ENCODE measurements around the gene CRABP2.
A peak's percentile ranks its signal among the peaks of the same experiment; 100 is the strongest.

Gene CRABP2

DNA sequence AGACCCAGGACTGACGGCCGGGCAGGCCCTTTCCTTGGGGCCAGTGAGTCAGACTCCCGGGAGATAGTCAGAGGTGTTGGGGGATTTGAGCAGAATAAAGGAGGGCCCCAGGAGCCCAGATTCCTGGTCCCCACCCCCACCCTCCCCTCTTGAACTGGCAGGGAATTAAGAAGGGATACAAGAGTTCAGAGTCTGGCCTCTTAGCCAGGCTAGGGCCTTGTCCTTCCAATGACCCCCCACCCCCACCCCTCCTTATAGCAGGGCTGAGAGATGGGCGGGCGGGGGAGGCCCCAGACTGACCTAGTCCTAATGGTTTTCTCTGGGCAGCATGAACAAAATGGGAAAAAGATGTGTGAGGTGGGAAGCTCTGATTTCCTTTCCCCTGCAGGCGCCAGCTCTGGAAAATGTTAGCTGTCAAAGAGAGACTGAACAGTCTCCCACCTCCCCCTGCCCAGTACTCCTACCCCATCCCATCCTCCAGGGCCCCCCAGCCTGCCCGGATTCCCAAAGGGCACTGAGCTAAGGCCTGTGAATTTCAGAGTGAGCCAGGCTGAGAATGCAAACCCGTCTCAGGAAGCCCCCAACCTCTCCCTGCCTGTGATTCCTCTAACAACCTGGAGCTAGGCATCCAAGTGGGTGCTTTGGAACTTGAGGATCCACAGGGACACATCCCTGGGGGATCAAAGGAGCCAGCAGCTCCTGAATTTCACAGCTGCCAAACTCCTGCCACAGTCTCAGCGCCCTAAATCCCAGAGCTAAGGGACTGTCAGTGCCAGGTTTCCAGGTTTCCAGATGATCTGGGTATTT, 5.8 kb upstream of the CRABP2 start:
- TF ChIP-seq SPI1 (IDR thresholded peaks at IDR 0.05; ENCODE audit: low read depth, low read length), result no peak
- TF ChIP-seq POLR2AphosphoS5 (IDR thresholded peaks at IDR 0.05; ENCODE audit: low read depth, low read length), result no peak
- no peak for TF ChIP-seq POLR2A (IDR thresholded peaks at IDR 0.05; ENCODE audit: low read depth, low read length)
- no peak for TF ChIP-seq PAX5 (IDR thresholded peaks at IDR 0.05; ENCODE audit: insufficient read depth, low read length, severe bottlenecking)
- no peak for TF ChIP-seq POU2F2 (IDR thresholded peaks at IDR 0.05; ENCODE audit: low read depth, low read length)
- no peak for TF ChIP-seq TAF1 (IDR thresholded peaks at IDR 0.05; ENCODE audit: low read depth, low read length)
- FAIRE-seq (no peak), DNase-seq (ENCODE audit: insufficient read length, low spot score) (no peak)

DNA sequence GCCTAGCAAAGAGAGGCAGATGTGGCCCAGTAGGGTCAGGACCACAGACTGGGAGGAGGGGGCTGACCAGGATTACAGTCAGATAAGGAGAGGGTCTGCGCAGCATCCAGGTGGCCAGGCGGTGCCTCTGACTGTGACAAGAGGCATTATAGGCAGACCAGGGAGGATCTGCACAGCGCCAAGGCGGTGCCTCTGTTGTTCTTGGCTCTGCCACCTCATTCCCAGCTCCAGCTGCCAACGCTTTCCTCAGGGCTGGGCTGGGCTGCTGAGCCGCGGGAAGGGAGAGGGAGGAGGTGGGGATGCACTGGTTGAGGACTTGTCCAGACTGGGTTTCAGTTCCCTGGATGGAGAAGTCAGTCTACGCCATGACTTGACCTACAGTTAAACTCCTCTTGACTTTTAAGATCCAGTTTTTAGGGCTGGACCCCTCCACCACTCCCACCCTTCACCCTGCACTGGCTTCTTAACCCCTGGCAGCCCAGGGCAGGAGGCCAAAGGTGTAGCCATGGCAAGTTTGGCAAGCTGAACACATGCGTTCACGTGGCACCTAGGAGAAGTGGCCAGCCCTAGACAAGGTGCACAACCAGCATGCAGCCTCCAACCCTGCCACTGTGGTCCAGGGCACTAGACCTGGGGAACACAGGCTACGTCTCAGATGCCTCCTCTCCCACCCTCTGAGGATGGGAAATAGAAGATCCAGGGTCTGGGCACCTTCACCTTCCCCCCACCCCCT, 4.5 kb upstream of the CRABP2 start:
- FAIRE-seq (no peak), DNase-seq (ENCODE audit: insufficient read length, low spot score) (no peak)
- TF ChIP-seq POU2F2 (IDR thresholded peaks at IDR 0.05; ENCODE audit: low read depth, low read length), result no peak

DNA sequence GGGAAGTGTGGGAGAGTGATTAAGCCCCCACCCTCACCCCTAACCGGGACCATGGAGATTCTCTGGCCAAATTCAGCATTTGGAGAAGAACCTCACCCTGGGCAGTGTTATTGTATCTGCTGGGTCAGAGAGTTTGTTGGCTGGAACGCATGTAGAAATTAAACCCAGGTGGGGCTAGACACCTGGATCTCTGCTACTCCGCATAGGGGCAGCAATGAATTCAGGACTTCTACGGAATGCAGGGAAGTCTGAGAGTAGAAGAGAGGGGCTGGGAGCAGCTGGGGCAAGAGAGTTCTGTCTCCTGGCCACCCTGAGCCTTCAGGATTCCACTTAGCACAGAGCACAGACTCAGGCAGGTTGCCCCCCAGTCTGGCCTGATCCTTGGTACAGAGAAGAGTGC, 3.6 kb upstream of the CRABP2 start:
- no peak for TF ChIP-seq POLR2AphosphoS5 (IDR thresholded peaks at IDR 0.05; ENCODE audit: low read depth, low read length)
- no peak for TF ChIP-seq POU2F2 (IDR thresholded peaks at IDR 0.05; ENCODE audit: low read depth, low read length)
- no peak for FAIRE-seq
- no peak for DNase-seq (ENCODE audit: insufficient read length, low spot score)

DNA sequence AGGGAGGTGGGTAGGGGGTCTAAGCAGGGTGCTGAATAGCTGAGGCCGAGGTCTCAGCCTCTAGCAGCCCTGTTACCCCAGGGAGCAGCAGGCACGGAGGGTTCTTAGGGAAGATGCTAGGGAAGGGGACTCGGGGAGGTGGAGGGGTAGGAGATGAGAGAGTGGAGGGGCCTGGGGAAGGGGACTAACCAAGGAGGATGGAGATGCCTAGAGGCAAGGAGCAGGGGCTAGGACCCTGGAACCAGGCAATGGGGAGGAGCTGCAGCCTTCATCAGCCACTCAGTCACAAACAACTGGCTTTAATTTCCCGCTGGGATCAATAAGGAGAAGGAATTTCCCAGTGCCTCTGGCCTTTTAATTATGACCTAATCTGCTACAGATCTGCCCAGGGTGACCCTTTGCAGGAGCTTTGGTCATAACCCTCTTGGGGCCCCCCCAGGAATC, 2.9 kb upstream of the CRABP2 start:
- FAIRE-seq (no peak), DNase-seq (ENCODE audit: insufficient read length, low spot score) (no peak)
- TF ChIP-seq SPI1 (IDR thresholded peaks at IDR 0.05; ENCODE audit: low read depth, low read length) (no peak), POU2F2 (IDR thresholded peaks at IDR 0.05; ENCODE audit: low read depth, low read length) (no peak), POLR2A (IDR thresholded peaks at IDR 0.05; ENCODE audit: low read depth, low read length) (no peak), POLR2AphosphoS5 (IDR thresholded peaks at IDR 0.05; ENCODE audit: low read depth, low read length) (no peak)

DNA sequence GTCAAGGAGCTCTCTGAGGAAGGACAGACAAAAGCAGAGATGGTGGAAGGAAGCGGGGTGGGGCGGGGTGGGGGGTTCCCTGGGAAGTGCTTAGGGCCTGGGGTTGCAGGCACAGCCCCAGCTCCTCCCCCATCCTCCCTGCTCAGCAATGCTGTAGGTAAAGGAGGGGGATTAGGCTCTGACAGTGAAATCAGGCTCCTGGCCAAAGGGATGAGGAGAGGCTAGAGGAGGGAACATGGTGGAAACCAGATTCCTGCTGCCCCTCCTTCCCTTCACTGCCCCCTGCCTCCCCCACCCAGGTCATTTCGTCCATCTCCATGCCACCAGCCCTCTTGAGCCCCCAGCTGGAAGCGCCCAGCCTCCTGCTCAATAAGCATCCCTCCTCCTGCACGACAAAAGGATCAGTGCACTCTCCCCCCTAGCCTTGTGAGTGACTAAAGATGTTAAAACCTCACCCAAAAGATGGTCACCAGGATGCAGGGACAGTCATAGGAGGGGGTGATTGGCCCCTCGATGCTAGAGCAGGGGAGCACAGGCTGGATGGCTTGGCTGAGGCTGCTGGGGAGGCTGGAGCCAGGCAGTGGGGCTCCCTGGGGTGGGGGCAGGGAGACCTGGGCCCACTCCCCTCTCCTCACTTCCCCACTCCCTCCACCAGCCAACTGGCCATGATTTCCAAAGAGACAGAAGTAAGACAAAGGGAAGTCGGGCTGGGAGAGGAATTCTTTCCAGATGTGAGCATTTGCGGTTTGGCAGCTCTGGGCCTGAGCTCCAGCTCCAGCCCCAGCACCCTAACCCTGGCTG, 2.2 kb upstream of the CRABP2 start:
- no peak for FAIRE-seq
- no peak for TF ChIP-seq POLR2A (IDR thresholded peaks at IDR 0.05; ENCODE audit: low read depth, low read length)
- no peak for TF ChIP-seq TAF1 (IDR thresholded peaks at IDR 0.05; ENCODE audit: low read depth, low read length)
- no peak for TF ChIP-seq POLR2AphosphoS5 (IDR thresholded peaks at IDR 0.05; ENCODE audit: low read depth, low read length)
- TF ChIP-seq SPI1 (IDR thresholded peaks at IDR 0.05; ENCODE audit: low read depth, low read length), result no peak
- TF ChIP-seq POU2F2 (IDR thresholded peaks at IDR 0.05; ENCODE audit: low read depth, low read length), result no peak
- no peak for TF ChIP-seq PAX5 (IDR thresholded peaks at IDR 0.05; ENCODE audit: insufficient read depth, low read length, severe bottlenecking)
- DNase-seq (ENCODE audit: insufficient read length, low spot score), result no peak

DNA sequence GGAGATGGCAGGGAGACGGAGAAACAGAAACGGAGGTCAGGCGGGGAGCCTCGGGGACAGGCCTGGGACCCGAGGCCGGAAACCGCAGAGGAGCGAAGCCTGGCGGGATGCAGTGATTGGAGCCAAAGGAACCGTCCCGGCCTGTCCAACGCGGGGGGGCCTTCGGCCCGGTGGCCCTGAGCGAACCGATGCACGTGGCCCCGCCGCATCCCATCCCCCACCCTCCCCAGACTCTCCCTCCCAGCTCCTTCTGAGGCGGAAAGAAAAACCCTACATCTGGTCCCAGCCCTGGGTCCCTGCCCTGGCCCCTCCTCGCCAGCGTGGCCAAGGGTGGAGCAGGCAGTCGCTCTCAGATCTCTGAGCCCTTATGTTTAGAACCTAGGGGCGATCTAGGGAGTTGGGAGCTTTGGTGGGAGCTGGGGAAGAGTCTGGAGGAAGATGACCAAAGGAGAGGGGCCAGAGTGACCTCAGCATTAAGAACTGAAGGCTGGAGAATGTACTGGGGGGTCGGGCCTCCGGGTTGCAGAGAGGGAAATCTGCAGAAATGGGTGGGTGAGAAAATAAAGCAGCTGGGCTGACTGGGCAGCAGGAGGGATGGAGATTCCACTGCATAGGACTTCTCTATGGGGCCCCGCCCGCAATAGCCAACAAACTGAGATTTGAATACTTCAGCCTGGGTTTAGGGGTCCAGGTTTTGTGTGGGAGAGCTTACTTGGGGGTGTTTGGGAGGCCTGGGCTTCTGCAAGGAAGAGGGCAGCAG, 1.5 kb upstream of the CRABP2 start:
- no peak for FAIRE-seq
- DNase-seq (ENCODE audit: insufficient read length, low spot score), result no peak

DNA sequence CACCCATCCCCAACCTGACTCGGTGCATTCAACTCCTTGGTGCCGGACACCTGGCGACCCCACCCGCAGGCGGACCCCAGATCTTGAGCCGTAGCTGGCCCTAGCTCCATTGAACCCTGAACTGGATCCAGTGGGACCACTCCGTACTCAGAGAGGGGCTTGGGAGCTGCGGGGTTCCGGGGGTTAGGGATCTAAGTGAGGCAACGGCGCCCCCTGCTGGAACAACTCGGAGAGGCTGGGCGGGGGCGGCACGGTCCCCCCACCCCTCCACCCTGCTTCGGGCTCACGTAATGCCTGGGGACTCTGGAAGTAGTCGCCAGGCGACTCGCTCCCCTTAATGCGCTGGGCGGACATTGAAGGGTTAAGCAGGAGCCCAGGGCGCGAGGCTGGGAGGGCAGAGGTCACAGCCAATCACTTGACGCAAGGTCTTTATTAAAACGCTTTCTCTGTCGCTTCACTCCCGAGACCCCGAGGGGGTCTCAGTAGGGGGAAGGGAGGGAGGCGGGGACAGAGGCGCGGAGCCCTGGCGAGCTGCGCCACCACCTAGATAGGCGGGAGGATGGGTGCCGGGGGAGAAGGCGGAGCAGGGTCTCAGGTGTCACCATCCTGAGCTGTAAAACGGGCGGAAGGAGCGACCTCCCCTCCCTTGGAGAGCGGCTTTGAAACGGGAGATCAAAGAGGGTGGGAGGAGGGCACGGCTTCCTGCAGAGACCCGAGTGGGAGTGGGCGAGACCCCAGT, 704 bp upstream of the CRABP2 start:
- FAIRE-seq, result peak; percentile 78

More for the DNA sequence above, 1.5 kb upstream of the CRABP2 start:
- TF ChIP-seq SPI1 (IDR thresholded peaks at IDR 0.05; ENCODE audit: low read depth, low read length) (no peak), POU2F2 (IDR thresholded peaks at IDR 0.05; ENCODE audit: low read depth, low read length) (no peak), PAX5 (IDR thresholded peaks at IDR 0.05; ENCODE audit: insufficient read depth, low read length, severe bottlenecking) (no peak), POLR2AphosphoS5 (IDR thresholded peaks at IDR 0.05; ENCODE audit: low read depth, low read length) (no peak), TAF1 (IDR thresholded peaks at IDR 0.05; ENCODE audit: low read depth, low read length) (no peak), POLR2A (IDR thresholded peaks at IDR 0.05; ENCODE audit: low read depth, low read length) (no peak)

DNA sequence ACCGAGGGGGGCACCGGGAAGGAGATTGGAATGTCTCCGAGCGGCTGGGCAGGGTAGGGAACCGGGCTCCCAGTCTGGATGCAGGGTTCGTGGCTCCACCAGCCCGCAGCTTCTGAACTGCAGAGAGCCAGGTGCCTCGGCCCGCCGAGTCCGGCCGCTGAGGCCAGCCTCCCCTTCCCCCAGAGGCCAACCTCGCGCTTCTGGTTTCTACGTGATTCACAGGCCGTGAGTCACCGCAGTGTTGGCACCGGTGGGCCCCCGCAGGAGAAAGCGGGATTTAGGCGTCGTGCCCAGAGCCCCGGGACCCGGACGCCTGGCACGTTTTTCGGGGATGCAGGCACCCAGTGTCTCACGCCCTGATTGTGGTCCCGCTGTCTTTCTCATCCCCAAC, 458 bp downstream of the CRABP2 start:
- no peak for DNase-seq (ENCODE audit: insufficient read length, low spot score)
- TF ChIP-seq POLR2AphosphoS5 (IDR thresholded peaks at IDR 0.05; ENCODE audit: low read depth, low read length) (no peak), POLR2A (IDR thresholded peaks at IDR 0.05; ENCODE audit: low read depth, low read length) (no peak), POU2F2 (IDR thresholded peaks at IDR 0.05; ENCODE audit: low read depth, low read length) (no peak), SPI1 (IDR thresholded peaks at IDR 0.05; ENCODE audit: low read depth, low read length) (no peak), PAX5 (IDR thresholded peaks at IDR 0.05; ENCODE audit: insufficient read depth, low read length, severe bottlenecking) (no peak), TAF1 (IDR thresholded peaks at IDR 0.05; ENCODE audit: low read depth, low read length) (no peak)
- FAIRE-seq, result no peak

More for the DNA sequence above, 704 bp upstream of the CRABP2 start:
- peak; percentile 86 for DNase-seq (ENCODE audit: insufficient read length, low spot score)
- TF ChIP-seq POU2F2 (IDR thresholded peaks at IDR 0.05; ENCODE audit: low read depth, low read length) (no peak), SPI1 (IDR thresholded peaks at IDR 0.05; ENCODE audit: low read depth, low read length) (no peak), POLR2A (IDR thresholded peaks at IDR 0.05; ENCODE audit: low read depth, low read length) (no peak), TAF1 (IDR thresholded peaks at IDR 0.05; ENCODE audit: low read depth, low read length) (no peak), PAX5 (IDR thresholded peaks at IDR 0.05; ENCODE audit: insufficient read depth, low read length, severe bottlenecking) (no peak)
